HG02973 (cell line): ENCODE results near the gene ITPK1.

Experiments used
- ATAC-seq: cut with Tn5 transposase; IDR thresholded peaks from one replicate; pipeline ENCODE4 v1.9.1; 2021; ENCODE audit warnings: moderate library complexity; ENCODE audit not compliant: unreplicated experiment

ITPK1 gene

GRCh38 chr14:92943855-92944570 is 171.7 kb downstream of the ITPK1 start:
- no peak for ATAC-seq

GRCh38 chr14:92942976-92943710 is 172.6 kb downstream of the ITPK1 start:
- ATAC-seq, result no peak

GRCh38 chr14:92942576-92942975 is 173.1 kb downstream of the ITPK1 start:
- ATAC-seq, result no peak

- ATAC-seq, result no peak
These were observed 173.6 kb downstream of the ITPK1 start for GRCh38 chr14:92942136-92942535.

- no peak for ATAC-seq
These were observed 174.2 kb downstream of the ITPK1 start for GRCh38 chr14:92941531-92941930.

GRCh38 chr14:92940543-92940942 is 175.2 kb downstream of the ITPK1 start:
- no peak for ATAC-seq

GRCh38 chr14:92939699-92940098 is 176.0 kb downstream of the ITPK1 start:
- no peak for ATAC-seq

GRCh38 chr14:92938890-92939671 is 176.6 kb downstream of the ITPK1 start:
- no peak for ATAC-seq

GRCh38 chr14:92938235-92938875 is 177.4 kb downstream of the ITPK1 start:
- ATAC-seq, result no peak

GRCh38 chr14:92937051-92937937 is 178.4 kb downstream of the ITPK1 start:
- no peak for ATAC-seq

- no peak for ATAC-seq
These were observed 179.6 kb downstream of the ITPK1 start for GRCh38 chr14:92936085-92936484.

- ATAC-seq, result no peak
These were observed 180.3 kb downstream of the ITPK1 start for GRCh38 chr14:92935446-92935845.

GRCh38 chr14:92934196-92935085 is 181.3 kb downstream of the ITPK1 start:
- no peak for ATAC-seq

GRCh38 chr14:92933481-92933880 is 182.2 kb downstream of the ITPK1 start:
- no peak for ATAC-seq

- ATAC-seq, result no peak
These were observed 183.0 kb downstream of the ITPK1 start for GRCh38 chr14:92932448-92933395.

- no peak for ATAC-seq
These were observed 183.9 kb downstream of the ITPK1 start for GRCh38 chr14:92931681-92932447.
